Measurements from ENCODE around the gene B4GALNT4.
"Not testable (repeated sequence)": the region's sequence is repeated elsewhere in the genome, so short reads cannot be mapped to it uniquely, and the experiment has no call there.

B4GALNT4 gene

GRCh38 chr11:359181-359714 is 10.1 kb upstream of the B4GALNT4 start:
- DNase-seq, result no peak

DNA sequence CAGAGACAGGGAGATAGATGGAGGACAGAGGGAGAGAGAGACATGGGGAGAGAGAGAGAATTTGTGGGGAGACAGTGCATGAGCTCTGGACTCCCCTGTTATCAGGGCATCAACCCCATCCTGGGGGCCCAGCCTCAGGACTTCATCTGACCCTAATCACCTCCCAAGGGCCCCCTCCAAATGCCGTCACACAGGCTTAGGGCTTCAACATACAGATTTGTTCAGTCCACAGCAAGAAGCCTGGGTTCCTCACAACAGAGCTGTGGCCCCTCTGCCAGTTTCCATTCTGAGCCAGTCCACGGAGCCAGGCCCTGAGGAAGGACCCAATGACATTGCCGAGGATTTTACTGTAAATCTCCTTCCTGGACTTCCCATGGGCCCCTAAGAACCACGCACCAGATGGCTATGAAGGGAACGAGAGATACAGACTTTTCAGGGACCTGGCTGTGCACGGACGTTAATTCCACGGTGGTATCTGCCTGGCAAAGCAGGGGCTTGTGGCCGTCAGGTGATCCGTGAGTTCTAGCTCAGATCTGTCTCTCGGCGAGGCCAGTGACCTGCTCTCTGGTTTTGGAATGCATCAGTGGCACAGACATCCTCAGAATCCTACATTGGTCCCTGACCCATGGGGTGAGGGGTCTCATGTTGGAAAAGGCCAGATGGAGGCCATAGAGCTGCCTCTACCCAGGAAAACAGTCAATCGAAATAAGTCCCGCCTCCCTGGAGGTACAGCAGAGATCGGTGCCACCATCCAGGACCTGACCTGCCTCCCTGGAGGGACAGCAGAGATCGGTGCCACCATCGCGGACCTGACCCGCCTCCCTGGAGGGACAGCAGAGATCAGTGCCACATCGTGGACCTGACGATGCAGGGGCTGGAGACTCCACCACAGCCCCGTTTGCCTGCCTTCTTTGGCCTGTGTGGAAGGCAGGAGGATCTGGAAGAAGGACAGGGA is 8.7 kb upstream of the B4GALNT4 start:
- DNase-seq, result no peak

- DNase-seq, result no peak
Observed at GRCh38 chr11:362642-363442, 6.5 kb upstream of the B4GALNT4 start.

- DNase-seq, result not testable (repeated sequence)
Observed at GRCh38 chr11:363443-363805, 5.9 kb upstream of the B4GALNT4 start.

- no peak for DNase-seq
Observed at GRCh38 chr11:363948-364761, 5.1 kb upstream of the B4GALNT4 start.

- DNase-seq, result no peak
Observed at GRCh38 chr11:364991-365725, 4.1 kb upstream of the B4GALNT4 start.

- no peak for DNase-seq
Observed at GRCh38 chr11:365831-366230, 3.5 kb upstream of the B4GALNT4 start.

DNA sequence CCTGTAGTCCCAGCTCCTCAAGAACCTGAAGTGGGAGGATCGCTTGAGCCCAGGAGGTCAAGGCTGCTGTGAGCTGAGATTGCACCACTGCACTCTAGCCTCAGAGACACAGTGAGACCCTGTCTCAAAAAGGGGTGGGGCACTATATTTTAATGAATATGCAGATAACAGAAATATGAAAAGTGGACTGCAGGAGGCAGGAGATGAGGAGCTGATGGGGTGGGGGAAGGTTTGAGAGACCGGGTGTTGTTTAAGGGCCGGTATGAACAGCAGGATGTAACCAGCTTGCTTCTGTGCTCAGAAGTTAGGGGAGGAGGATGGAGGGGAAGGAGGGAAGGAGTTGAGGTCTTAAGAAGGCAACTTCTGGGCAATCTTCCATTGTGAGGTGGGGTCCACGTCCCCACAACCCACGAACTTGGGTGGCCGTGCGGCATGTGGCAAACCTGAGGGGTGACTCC is 1.3 kb upstream of the B4GALNT4 start:
- DNase-seq, result no peak

DNA sequence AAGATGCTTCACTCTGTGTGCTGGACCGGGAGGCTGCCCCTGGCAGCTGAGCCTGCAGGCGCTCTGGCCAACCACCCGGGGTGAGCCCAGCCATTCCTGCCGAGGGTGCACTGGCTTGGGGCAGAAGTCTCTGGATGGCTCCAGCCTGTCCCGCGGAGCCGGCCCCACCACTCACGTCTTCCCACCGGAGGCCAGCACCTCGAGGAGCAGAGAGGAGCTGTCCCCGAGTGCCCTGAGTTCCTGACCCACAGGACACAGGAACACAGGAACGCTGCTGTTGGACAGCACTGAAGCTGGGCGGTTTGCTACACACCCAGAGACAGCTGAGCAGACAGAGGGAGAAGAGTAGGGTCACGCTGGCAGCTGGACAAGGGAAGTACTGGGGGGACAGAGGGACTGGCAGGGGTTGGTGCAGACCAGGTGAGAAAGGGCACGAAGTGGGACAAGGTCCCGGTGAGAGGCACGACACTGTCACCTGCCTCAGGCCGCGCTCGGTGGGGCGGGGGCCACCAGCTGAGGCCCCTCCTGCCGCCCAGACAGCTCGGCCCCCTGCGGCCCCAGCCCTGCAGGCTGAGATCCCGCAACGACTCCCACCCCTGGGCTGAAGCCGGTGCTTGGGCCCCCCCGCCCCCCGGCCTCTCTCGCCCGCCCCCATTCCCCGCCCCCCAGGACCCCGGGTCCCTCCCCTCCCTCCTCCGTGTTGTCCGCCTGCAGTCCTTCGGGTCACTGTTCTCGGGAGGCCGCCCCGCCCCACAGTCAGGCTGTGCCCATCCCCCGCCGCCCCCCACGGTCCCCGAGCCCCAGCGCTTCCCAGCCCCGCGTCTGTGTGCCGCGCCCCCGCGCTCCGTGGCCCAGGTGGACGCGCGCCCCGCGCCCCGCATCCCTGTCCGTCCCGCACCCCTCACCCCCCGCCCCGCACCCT is 624 bp upstream of the B4GALNT4 start:
- DNase-seq, result no peak

DNA sequence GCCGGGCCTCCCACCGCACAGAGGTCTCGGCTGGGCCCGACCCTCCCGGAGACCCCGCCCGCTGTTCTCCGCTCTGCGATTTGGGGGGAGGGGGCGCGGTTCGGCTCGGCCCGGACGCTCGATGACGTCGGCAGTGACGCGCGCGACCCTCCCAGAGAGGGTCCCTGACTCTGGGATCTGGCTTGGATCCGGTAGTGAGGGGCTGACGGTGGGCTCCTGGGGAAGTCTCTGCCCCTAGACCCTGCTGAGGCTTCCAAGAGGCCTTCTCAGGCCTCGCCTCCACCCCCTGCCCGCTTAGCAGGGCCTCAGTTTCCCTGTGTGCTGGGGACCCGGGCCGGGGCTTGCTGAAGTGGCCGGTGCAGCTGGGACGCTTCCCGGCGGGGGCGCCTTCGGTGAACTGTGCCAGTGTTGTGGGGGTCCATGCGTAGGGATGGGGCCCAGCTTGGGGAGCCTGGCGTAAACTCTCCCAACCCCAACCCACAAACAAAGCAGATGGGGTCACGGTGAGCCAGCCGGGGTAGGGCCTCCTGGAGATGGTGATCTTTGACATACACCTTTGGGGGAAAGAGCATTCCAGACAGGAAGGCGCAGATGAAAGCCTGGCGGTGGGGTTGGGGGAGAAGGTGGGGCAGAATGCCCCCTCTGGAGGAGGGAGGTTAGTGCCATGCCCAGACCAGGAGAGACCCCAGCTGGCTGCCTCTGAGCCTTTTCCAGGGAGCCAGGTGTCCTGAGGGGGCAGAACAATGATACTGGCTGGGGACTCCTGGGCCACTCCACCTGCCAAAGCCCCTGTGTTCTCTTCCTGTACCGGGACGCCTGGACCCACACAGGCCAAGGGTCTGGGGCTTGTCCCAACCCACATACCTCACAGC is 1.0 kb downstream of the B4GALNT4 start:
- no peak for DNase-seq

GRCh38 chr11:371051-371450 is 1.8 kb downstream of the B4GALNT4 start:
- no peak for DNase-seq

DNA sequence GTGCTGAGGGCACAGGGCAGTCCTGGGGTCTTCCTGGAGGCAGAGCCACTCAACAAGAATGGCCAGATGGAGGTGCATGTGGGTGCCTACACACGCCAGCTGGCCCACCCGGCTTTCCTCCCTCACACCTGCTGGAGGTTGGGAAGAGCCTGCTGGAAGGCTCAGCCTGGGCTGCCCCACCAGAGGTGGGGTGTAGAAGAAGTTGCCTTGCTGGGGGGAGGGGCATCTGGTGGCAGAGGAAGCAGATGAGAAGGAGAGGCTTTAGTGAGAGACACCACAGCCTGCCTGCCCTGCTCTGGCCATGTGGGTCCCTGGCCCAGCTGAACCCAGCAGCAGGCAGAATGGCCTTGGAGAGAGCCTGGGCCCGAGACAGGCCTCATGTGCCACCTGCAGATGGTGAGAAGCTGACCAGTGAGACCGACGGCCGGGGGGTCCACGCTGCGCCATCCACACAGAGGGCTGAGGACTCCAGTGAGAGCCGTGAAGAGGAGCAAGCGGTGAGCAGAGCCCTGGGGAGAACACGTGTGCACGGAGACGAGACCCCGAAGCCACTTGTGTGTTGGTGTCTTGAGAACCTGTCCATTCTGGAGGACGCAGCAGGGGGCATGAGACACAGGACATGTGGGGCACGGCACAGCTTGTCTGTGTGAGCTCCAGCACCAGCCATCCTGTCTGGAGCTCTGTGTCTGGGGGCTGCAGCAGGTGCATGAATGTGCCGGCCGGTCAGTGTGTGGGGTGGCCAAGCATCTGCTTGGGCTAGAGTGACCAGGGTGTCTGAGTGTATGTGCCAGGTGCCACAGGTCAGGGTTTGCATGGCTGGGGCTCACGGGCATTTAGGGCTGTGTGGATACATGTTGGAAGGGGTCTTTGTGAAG is 2.7 kb downstream of the B4GALNT4 start:
- DNase-seq, result no peak

- no peak for DNase-seq
Observed at GRCh38 chr11:372809-373715, 3.8 kb downstream of the B4GALNT4 start.

- no peak for DNase-seq
Observed at GRCh38 chr11:373716-374551, 4.6 kb downstream of the B4GALNT4 start.

- no peak for DNase-seq
Observed at GRCh38 chr11:375065-376025, 6.0 kb downstream of the B4GALNT4 start.

Data from DMS79 (cell line).